HEK293T (cell line): ENCODE results near the gene SCYGR6.

ENCODE experiments used
- ARNT ChIP-seq: fragments of 450-650 bp; IDR thresholded peaks from 2 replicates; pipeline ENCODE4 v1.6.1; 2017; ENCODE audit warnings: mild to moderate bottlenecking
- BHLHE40 ChIP-seq: fragments of 450-650 bp; IDR thresholded peaks from 2 replicates; pipeline ENCODE4 v1.6.1; 2016; ENCODE audit warnings: mild to moderate bottlenecking, moderate library complexity, borderline replicate concordance
- CTBP1 ChIP-seq: fragments of 450-650 bp; IDR thresholded peaks from 2 replicates; pipeline ENCODE4 v1.6.1; 2016; ENCODE audit warnings: borderline replicate concordance
- ELF4 ChIP-seq: fragments of 450-650 bp; IDR thresholded peaks from 2 replicates; pipeline ENCODE4 v1.6.1; 2017; ENCODE audit warnings: antibody characterized with exemption
- FOXA1 ChIP-seq: fragments of 450-650 bp; IDR thresholded peaks from 2 replicates; pipeline ENCODE4 v1.6.1; 2016; ENCODE audit warnings: mild to moderate bottlenecking
- FOXM1 ChIP-seq: fragments of 450-650 bp; IDR thresholded peaks from 2 replicates; pipeline ENCODE4 v1.6.1; 2017; ENCODE audit warnings: mild to moderate bottlenecking, borderline replicate concordance
- L3MBTL2 ChIP-seq: fragments of 450-650 bp; conservative IDR thresholded peaks from 2 replicates; pipeline ENCODE4 v1.6.1; 2016; ENCODE audit warnings: mild to moderate bottlenecking
- NFRKB ChIP-seq: fragments of 450-650 bp; IDR thresholded peaks from 2 replicates; pipeline ENCODE4 v1.6.1; 2016; ENCODE audit warnings: mild to moderate bottlenecking, moderate library complexity
- PKNOX1 ChIP-seq: fragments of 450-650 bp; IDR thresholded peaks from 2 replicates; pipeline ENCODE4 v1.6.1; 2016
- SUZ12 ChIP-seq: fragments of 450-650 bp; IDR thresholded peaks from 2 replicates; pipeline ENCODE4 v1.6.1; 2016; ENCODE audit warnings: mild to moderate bottlenecking
- ZNF384 ChIP-seq: fragments of 450-650 bp; IDR thresholded peaks from 2 replicates; pipeline ENCODE4 v1.6.1; 2016

DNA sequence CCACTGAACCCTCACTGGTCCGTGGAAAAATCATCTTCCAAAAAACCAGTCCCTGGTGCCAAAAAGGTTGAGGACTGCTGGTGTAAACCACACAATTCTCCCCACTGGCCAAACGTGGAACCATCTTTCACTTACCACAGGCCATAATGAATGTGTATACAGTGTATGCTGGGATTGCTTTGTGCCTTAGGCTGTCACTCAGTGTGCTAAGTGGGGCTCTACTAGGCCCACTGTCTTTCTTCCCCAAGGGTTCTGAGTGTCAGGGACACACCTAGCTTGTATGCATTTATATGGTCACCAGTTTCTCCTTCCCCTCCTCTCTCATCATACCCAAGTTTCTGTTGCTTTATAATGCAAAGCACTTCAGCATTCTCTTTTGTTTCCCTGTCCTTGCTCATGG lies 48.4 kb upstream of the SCYGR6 start:
- no peak for TF ChIP-seq L3MBTL2
- TF ChIP-seq NFRKB = no peak
- TF ChIP-seq BHLHE40 = no peak
- TF ChIP-seq ZNF384 = no peak
- TF ChIP-seq FOXA1 = no peak
- no peak for TF ChIP-seq ARNT
- TF ChIP-seq FOXM1 = no peak
- TF ChIP-seq PKNOX1 = no peak
- TF ChIP-seq ELF4 = no peak
- TF ChIP-seq SUZ12 = no peak
- no peak for TF ChIP-seq CTBP1
